Measurements from ENCODE around the gene RAB26. TPM values are rescaled to one million over a fixed set of nuclear protein-coding genes. Genes with fewer than 3 reads are reported as not detected.
"Not testable (repeated sequence)": the region's sequence is repeated elsewhere in the genome, so short reads cannot be mapped to it uniquely, and the experiment has no call there.

Gene RAB26
- total and polyA plus RNA-seq, 2 of the 13 experiments (the other 11 are each of a cell fraction or from before 2014, with no cell fraction given): 0.86 to 3.6 TPM

GRCh38 chr16:2124694-2125444 is 23.6 kb upstream of the RAB26 start:
- H3K4me3 ChIP-seq (replicated peaks in 1 of 3; ENCODE audit: insufficient read depth in 1 of 3, low read depth in 2 of 3, low read length in 3 of 3); H4K20me1 ChIP-seq (ENCODE audit: insufficient read depth, low read length); H2AFZ ChIP-seq (ENCODE audit: low read length); H3K36me3 ChIP-seq (replicated peaks in 1 of 2; ENCODE audit: control insufficient read depth in 1 of 2, insufficient read depth in 2 of 2, low read length in 2 of 2); ATAC-seq; POLR2A ChIA-PET; DNase-seq (ENCODE audit: low spot score); H3K27me3 ChIP-seq (ENCODE audit: control insufficient read depth in 1 of 2, insufficient read depth in 2 of 2, low read length in 2 of 2); H3K27ac ChIP-seq (ENCODE audit: extremely low read length, insufficient read depth, low read length); H3K9ac ChIP-seq (ENCODE audit: insufficient read depth, low read depth, low read length); H3K9me3 ChIP-seq (ENCODE audit: low read length); H3K4me2 ChIP-seq (ENCODE audit: low read depth, low read length); CTCF ChIA-PET (ENCODE audit: low intra/inter-chr PET ratio, low total read pairs); in situ Hi-C loops (cut with HindIII; ENCODE audit: extremely low pct_ligation_motif_present, low pct_unique_long_range_greater_than_20kb); BruUV-seq (replicated peaks); intact Hi-C loops (cut with micrococcal nuclease; ENCODE audit: unreplicated experiment); FAIRE-seq: not testable (repeated sequence)
- 95% methylated on average over 12 of the region's 37 CpGs for WGBS (ENCODE audit: low lambda C conversion rate)
- Histone ChIP-seq H3K4me1 (ENCODE audit: insufficient read depth, low read length) (peaks cover 11% of the 10 kb centered on the region; the same call in 1 of the 2 replicates), H3K79me2 (ENCODE audit: insufficient read depth, low read length) (peaks cover 14% of the 10 kb centered on the region)

GRCh38 chr16:2125609-2126008 is 22.8 kb upstream of the RAB26 start:
- H3K79me2 ChIP-seq (ENCODE audit: insufficient read depth, low read length): peaks cover 12% of the 10 kb centered on the region
- H3K36me3 ChIP-seq (replicated peaks in 1 of 2; ENCODE audit: control insufficient read depth in 1 of 2, insufficient read depth in 2 of 2, low read length in 2 of 2); H2AFZ ChIP-seq (ENCODE audit: low read length); CTCF ChIA-PET (ENCODE audit: low intra/inter-chr PET ratio, low total read pairs); H3K9ac ChIP-seq (ENCODE audit: insufficient read depth, low read depth, low read length); H3K9me3 ChIP-seq (ENCODE audit: low read length); FAIRE-seq; H3K27me3 ChIP-seq (ENCODE audit: control insufficient read depth in 1 of 2, insufficient read depth in 2 of 2, low read length in 2 of 2); BruUV-seq (replicated peaks); DNase-seq (ENCODE audit: low spot score); POLR2A ChIA-PET; H3K4me3 ChIP-seq (replicated peaks in 1 of 3; ENCODE audit: insufficient read depth in 1 of 3, low read depth in 2 of 3, low read length in 3 of 3); intact Hi-C loops (cut with micrococcal nuclease; ENCODE audit: unreplicated experiment); ATAC-seq; H3K27ac ChIP-seq (ENCODE audit: extremely low read length, insufficient read depth, low read length); H3K4me2 ChIP-seq (ENCODE audit: low read depth, low read length); in situ Hi-C loops (cut with HindIII; ENCODE audit: extremely low pct_ligation_motif_present, low pct_unique_long_range_greater_than_20kb); H4K20me1 ChIP-seq (ENCODE audit: insufficient read depth, low read length): not testable (repeated sequence)
- WGBS (ENCODE audit: low lambda C conversion rate): 92% methylated on average over 6 of the region's 11 CpGs
- peaks cover 13% of the 10 kb centered on the region; the same call in 1 of the 2 replicates for H3K4me1 ChIP-seq (ENCODE audit: insufficient read depth, low read length)

GRCh38 chr16:2126161-2126743 is 22.2 kb upstream of the RAB26 start:
- H3K27ac ChIP-seq (ENCODE audit: extremely low read length, insufficient read depth, low read length); H3K36me3 ChIP-seq (replicated peaks in 1 of 2; ENCODE audit: control insufficient read depth in 1 of 2, insufficient read depth in 2 of 2, low read length in 2 of 2); ATAC-seq; H3K9me3 ChIP-seq (ENCODE audit: low read length); CTCF ChIA-PET (ENCODE audit: low intra/inter-chr PET ratio, low total read pairs); H2AFZ ChIP-seq (ENCODE audit: low read length); POLR2A ChIA-PET; H3K9ac ChIP-seq (ENCODE audit: insufficient read depth, low read depth, low read length); H4K20me1 ChIP-seq (ENCODE audit: insufficient read depth, low read length); BruUV-seq (replicated peaks); intact Hi-C loops (cut with micrococcal nuclease; ENCODE audit: unreplicated experiment); in situ Hi-C loops (cut with HindIII; ENCODE audit: extremely low pct_ligation_motif_present, low pct_unique_long_range_greater_than_20kb); FAIRE-seq; DNase-seq (ENCODE audit: low spot score); H3K4me2 ChIP-seq (ENCODE audit: low read depth, low read length); H3K27me3 ChIP-seq (ENCODE audit: control insufficient read depth in 1 of 2, insufficient read depth in 2 of 2, low read length in 2 of 2); H3K4me3 ChIP-seq (replicated peaks in 1 of 3; ENCODE audit: insufficient read depth in 1 of 3, low read depth in 2 of 3, low read length in 3 of 3): not testable (repeated sequence)
- Histone ChIP-seq H3K79me2 (ENCODE audit: insufficient read depth, low read length) (peaks cover 12% of the 10 kb centered on the region), H3K4me1 (ENCODE audit: insufficient read depth, low read length) (peaks cover 13% of the 10 kb centered on the region; the same call in 1 of the 2 replicates)
- 100% methylated on average over 9 of the region's 21 CpGs for WGBS (ENCODE audit: low lambda C conversion rate)

GRCh38 chr16:2126928-2127556 is 21.4 kb upstream of the RAB26 start:
- DNase-seq (ENCODE audit: low spot score); H4K20me1 ChIP-seq (ENCODE audit: insufficient read depth, low read length); intact Hi-C loops (cut with micrococcal nuclease; ENCODE audit: unreplicated experiment); H3K4me2 ChIP-seq (ENCODE audit: low read depth, low read length); H3K4me3 ChIP-seq (replicated peaks in 1 of 3; ENCODE audit: insufficient read depth in 1 of 3, low read depth in 2 of 3, low read length in 3 of 3); CTCF ChIA-PET (ENCODE audit: low intra/inter-chr PET ratio, low total read pairs); H3K36me3 ChIP-seq (replicated peaks in 1 of 2; ENCODE audit: control insufficient read depth in 1 of 2, insufficient read depth in 2 of 2, low read length in 2 of 2); H3K27me3 ChIP-seq (ENCODE audit: control insufficient read depth in 1 of 2, insufficient read depth in 2 of 2, low read length in 2 of 2); POLR2A ChIA-PET; H3K27ac ChIP-seq (ENCODE audit: extremely low read length, insufficient read depth, low read length); H2AFZ ChIP-seq (ENCODE audit: low read length); H3K79me2 ChIP-seq (ENCODE audit: insufficient read depth, low read length); H3K9me3 ChIP-seq (ENCODE audit: low read length); in situ Hi-C loops (cut with HindIII; ENCODE audit: extremely low pct_ligation_motif_present, low pct_unique_long_range_greater_than_20kb); BruUV-seq (replicated peaks); FAIRE-seq; H3K9ac ChIP-seq (ENCODE audit: insufficient read depth, low read depth, low read length): not testable (repeated sequence)
- WGBS (ENCODE audit: low lambda C conversion rate): 96% methylated on average over 12 of the region's 31 CpGs
- peak; percentile 3; the same call in 1 of the 3 replicates for ATAC-seq
- peaks cover 13% of the 10 kb centered on the region; the same call in 1 of the 2 replicates for H3K4me1 ChIP-seq (ENCODE audit: insufficient read depth, low read length)
